Parathyroid adenoma (tissue), 2 donors: Measurements from ENCODE around the gene ZNF181.

Source experiments
- H2AFZ ChIP-seq: fragments of 300-600 bp; sonication (generic); one replicate; pipeline ENCODE4 v1.7.0; 2017; ENCODE audit warnings: antibody characterized with exemption, mild to moderate bottlenecking
- H3K27ac ChIP-seq: fragments of 300-600 bp; sonication (generic); one replicate; pipeline ENCODE4 v1.7.0; 2017
- H3K27me3 ChIP-seq: fragments of 300-600 bp; sonication (generic); one replicate; pipeline ENCODE4 v1.7.0; 2017; ENCODE audit warnings: low read length; ENCODE audit not compliant: control insufficient read depth, insufficient read depth
- H3K36me3 ChIP-seq: fragments of 300-600 bp; sonication (generic); one replicate; pipeline ENCODE4 v1.7.0; 2017; ENCODE audit warnings: low read length; ENCODE audit not compliant: control insufficient read depth, insufficient read depth
- H3K4me1 ChIP-seq: fragments of 300-600 bp; sonication (generic); one replicate; pipeline ENCODE4 v1.7.0; 2017; ENCODE audit warnings: control low read depth
- H3K4me2 ChIP-seq: fragments of 300-600 bp; sonication (generic); one replicate; pipeline ENCODE4 v1.7.0; 2017; ENCODE audit warnings: low read length
- H3K4me3 ChIP-seq: fragments of 300-600 bp; sonication (generic); one replicate; pipeline ENCODE4 v1.7.0; 2017; ENCODE audit warnings: low read depth, low read length
- H3K79me2 ChIP-seq: fragments of 300-600 bp; sonication (generic); one replicate; pipeline ENCODE4 v1.7.0; 2017; ENCODE audit warnings: control low read depth
- H3K9ac ChIP-seq: fragments of 300-600 bp; sonication (generic); one replicate; pipeline ENCODE4 v1.7.0; 2017; ENCODE audit warnings: mild to moderate bottlenecking
- H3K9me3 ChIP-seq: fragments of 300-600 bp; sonication (generic); one replicate; pipeline ENCODE4 v1.7.0; 2017; ENCODE audit warnings: low read length; ENCODE audit not compliant: control insufficient read depth
- CTCF ChIP-seq: fragments of 300-600 bp; sonication (generic); IDR thresholded peaks from one replicate; pipeline ENCODE4 v1.7.0; 2017; ENCODE audit warnings: antibody characterized with exemption, mild to moderate bottlenecking
- donor health status: primary hyperparathyroidism.

Gene ZNF181

GRCh38 chr19:34779652-34780051, 45.6 kb downstream of the ZNF181 start:
- Histone ChIP-seq H3K27ac (no peak overlapping the region), H3K36me3 (no peaks in the 10 kb centered on the region), H3K27me3 (no peaks in the 10 kb centered on the region), H3K79me2 (no peaks in the 10 kb centered on the region), H3K9ac (no peak overlapping the region), H2AFZ (no peak overlapping the region), H3K4me3 (no peak overlapping the region), H3K9me3 (no peaks in the 10 kb centered on the region), H3K4me2 (no peak overlapping the region), H3K4me1 (no peaks in the 10 kb centered on the region)
- TF ChIP-seq CTCF, result no peak

DNA sequence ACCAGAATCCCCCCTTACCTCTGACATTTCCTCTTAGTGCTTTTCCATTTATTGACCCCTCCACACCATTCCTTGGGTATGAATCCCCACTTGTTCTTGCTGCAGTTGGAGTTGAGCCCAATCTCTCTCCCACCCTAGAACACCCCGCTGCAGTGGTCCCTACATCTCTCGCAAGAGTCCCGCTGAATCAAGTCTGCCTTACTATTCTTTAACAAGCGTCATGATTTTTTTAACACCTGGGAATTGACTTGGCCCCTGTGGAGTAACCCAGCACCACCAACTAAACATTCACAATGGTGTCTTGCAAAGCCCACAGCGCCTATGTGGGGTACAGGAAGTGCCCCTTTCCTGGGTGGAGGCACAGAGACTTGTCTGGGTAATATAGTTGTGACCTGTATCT, 52.2 kb downstream of the ZNF181 start:
- no peaks in the 10 kb centered on the region for H3K36me3 ChIP-seq
- H3K4me2 ChIP-seq, result no peak overlapping the region
- H2AFZ ChIP-seq, result no peak overlapping the region
- no peaks in the 10 kb centered on the region for H3K27me3 ChIP-seq
- H3K9ac ChIP-seq, result no peak overlapping the region
- H3K27ac ChIP-seq, result no peak overlapping the region
- no peaks in the 10 kb centered on the region for H3K79me2 ChIP-seq
- H3K9me3 ChIP-seq, result no peaks in the 10 kb centered on the region
- no peak for TF ChIP-seq CTCF
- no peak overlapping the region for H3K4me3 ChIP-seq
- no peaks in the 10 kb centered on the region for H3K4me1 ChIP-seq

DNA sequence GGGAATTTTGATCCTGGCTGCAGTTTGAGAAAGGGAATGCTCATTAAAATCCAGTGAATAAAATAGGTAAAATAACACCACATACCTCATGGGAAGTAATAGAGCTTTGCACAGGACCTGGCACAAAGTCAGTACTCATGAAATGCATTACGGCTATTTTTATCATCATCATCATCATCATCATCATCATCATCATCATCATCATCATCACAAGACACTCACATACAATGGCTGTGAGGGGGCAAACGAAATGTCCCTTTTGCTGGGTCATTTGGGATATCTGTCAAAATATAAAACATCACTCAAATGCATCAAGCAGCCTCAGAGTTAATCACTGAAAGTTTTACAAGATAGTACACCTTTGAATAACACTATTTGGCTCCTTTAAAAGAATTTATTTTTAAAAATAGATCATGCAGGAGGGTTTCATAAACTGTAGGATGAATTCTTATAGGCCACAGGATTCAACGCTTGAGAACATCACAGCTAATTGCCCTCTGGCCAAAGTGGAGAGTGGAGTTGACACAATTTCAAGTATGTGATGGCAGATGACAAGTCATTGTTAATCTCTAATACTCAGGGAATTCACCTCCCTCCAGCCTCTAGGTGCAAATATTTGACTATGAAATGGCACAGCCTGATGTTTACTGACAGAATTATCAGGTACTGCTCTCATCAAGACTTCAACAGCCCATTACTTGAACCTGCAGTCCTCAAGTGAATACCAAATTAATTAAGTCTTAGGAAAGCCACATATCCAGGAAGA, 53.2 kb downstream of the ZNF181 start:
- H3K4me3 ChIP-seq, result no peak overlapping the region
- no peaks in the 10 kb centered on the region for H3K79me2 ChIP-seq
- H3K27me3 ChIP-seq, result no peaks in the 10 kb centered on the region
- H3K9me3 ChIP-seq, result no peaks in the 10 kb centered on the region
- H3K36me3 ChIP-seq, result no peaks in the 10 kb centered on the region
- H3K4me1 ChIP-seq, result no peaks in the 10 kb centered on the region
- no peak overlapping the region for H3K27ac ChIP-seq
- no peak overlapping the region for H3K4me2 ChIP-seq
- no peak overlapping the region for H2AFZ ChIP-seq
- no peak for TF ChIP-seq CTCF
- H3K9ac ChIP-seq, result no peak overlapping the region

- Histone ChIP-seq H3K4me3 (no peak overlapping the region), H3K9ac (no peak overlapping the region), H3K9me3 (no peaks in the 10 kb centered on the region), H3K4me2 (no peak overlapping the region), H2AFZ (no peak overlapping the region), H3K79me2 (no peaks in the 10 kb centered on the region), H3K36me3 (no peaks in the 10 kb centered on the region), H3K4me1 (no peaks in the 10 kb centered on the region), H3K27ac (no peak overlapping the region), H3K27me3 (no peaks in the 10 kb centered on the region)
- no peak for TF ChIP-seq CTCF
Observed at GRCh38 chr19:34788074-34788473, 54.0 kb downstream of the ZNF181 start.

DNA sequence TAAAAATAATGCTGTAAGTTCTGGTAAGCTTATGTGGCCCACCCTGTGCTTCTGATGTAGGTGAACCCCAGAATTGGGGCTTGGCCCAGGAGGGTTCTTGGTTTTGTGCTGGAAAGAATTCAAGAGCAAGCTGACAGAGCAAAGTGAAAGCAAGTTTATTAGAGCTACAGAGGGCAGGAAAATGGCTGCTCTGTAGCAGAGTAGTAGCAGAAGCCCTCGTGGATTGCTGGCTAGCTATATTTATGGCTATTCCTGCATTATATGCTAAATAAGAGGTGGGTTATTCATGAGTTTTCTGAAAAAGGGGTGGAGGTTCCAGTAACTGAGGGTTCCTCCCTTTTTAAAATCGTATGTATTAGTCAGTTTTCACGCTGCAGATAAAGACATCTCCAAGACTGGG, 59.5 kb downstream of the ZNF181 start:
- no peaks in the 10 kb centered on the region for H3K9me3 ChIP-seq
- H3K27me3 ChIP-seq, result no peaks in the 10 kb centered on the region
- no peak overlapping the region for H3K9ac ChIP-seq
- TF ChIP-seq CTCF, result no peak
- no peaks in the 10 kb centered on the region for H3K79me2 ChIP-seq
- H3K4me1 ChIP-seq, result no peaks in the 10 kb centered on the region
- H3K4me3 ChIP-seq, result no peak overlapping the region
- H3K27ac ChIP-seq, result no peak overlapping the region
- no peak overlapping the region for H2AFZ ChIP-seq
- no peaks in the 10 kb centered on the region for H3K36me3 ChIP-seq
- no peak overlapping the region for H3K4me2 ChIP-seq
